ENCODE data around the gene NPDC1.

Gene NPDC1

DNA sequence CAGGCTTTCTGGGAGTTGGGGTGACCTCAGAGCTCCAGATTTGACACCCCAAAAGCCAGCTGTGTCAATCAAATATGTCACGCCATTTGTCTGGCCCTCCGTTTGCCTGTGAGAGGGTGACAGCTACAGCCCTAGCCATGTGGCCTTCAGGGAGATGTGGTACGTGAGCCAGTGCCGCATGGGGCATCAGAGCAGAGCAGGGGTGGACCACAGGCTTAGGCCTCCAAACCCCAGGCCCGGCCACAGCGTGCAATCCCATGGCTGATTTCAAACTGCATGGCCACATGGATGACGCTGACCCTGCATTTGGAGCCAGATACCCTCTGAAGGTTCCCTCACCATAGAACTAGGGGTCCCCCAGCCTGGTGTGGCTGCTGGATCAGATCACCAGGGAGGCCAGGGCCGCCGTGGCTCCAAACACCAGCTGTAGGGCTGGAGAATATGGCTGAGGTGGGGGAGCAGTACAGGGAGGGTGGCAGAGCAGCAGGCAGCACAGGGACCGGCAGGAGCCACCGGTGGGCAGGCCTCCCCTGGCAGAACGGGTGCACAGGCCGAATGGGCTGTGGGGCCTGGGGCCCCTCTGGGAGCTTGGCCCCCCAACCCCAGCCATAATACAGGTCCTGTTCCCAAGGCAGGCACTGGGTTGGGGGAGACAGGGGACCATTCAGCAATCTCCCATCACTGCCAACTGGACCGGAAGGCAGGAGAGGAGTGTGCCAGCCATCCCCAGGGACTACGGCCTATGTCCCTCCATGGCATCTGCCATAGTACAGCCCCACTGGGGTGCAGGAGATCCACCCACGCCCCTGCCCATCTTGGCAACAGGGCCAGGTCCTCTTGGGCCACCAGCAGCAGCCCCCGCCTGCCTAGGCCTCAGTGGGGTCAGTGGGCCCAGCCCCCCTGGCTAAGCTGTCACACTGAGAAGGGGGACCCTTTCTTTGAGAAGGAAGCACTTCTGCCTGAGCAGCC, 22.8 kb upstream of the NPDC1 start:
- Histone ChIP-seq H3K27me3 (replicated peaks in 2 of 5; ENCODE audit: control insufficient read depth in 4 of 5, insufficient read depth in 5 of 5, low read length in 4 of 5) (no peaks in the 10 kb centered on the region), H3K4me1 (ENCODE audit: control extremely low read depth in 1 of 4, control insufficient read depth in 4 of 4, insufficient read depth in 4 of 4, low read length in 3 of 4) (peaks cover 0 to 44% (median 30%) of the 10 kb centered on the region in 4 experiments), H3K4me3 (ENCODE audit: control insufficient read depth in 1 of 7, extremely low read depth in 1 of 7, insufficient read depth in 4 of 7, low read depth in 2 of 7, low read length in 6 of 7) (peak overlapping the region in 5 of 7 experiments; percentile 23 to 75 (median 69)), H3K27ac (ENCODE audit: insufficient read depth in 1 of 2, low read depth in 1 of 2, low read length in 2 of 2, poor library complexity in 1 of 2, severe bottlenecking in 2 of 2) (no peak overlapping the region), H3K36me3 (ENCODE audit: control insufficient read depth in 4 of 4, insufficient read depth in 4 of 4, low read length in 3 of 4) (peaks cover 0 to 25% (median 4%) of the 10 kb centered on the region in 4 experiments), H3K9me3 (ENCODE audit: control extremely low read depth in 1 of 5, control insufficient read depth in 4 of 5, insufficient read depth in 2 of 5, low read depth in 1 of 5, low read length in 4 of 5) (no peaks in the 10 kb centered on the region)
- POLR2A ChIA-PET = no interaction called here
- 96% methylated on average over 10 of the region's 17 CpGs for WGBS (ENCODE audit: insufficient coverage)
- no peak for DNase-seq
- CTCF ChIA-PET = interaction anchor here (0.9 to 8.9 kb wide), 21 partner anchors 8 to 275 kb away, joined by 3 to 76 read pairs (median 6); partner anchors contain the start of genes ABCA2, MAN1B1, NPDC1 and RNF224

- H3K27ac ChIP-seq (ENCODE audit: insufficient read depth in 1 of 2, low read depth in 1 of 2, low read length in 2 of 2, poor library complexity in 1 of 2, severe bottlenecking in 2 of 2) = no peak overlapping the region
- no peaks in the 10 kb centered on the region for H3K27me3 ChIP-seq (replicated peaks in 2 of 5; ENCODE audit: control insufficient read depth in 4 of 5, insufficient read depth in 5 of 5, low read length in 4 of 5)
- H3K4me3 ChIP-seq (ENCODE audit: control insufficient read depth in 1 of 7, extremely low read depth in 1 of 7, insufficient read depth in 4 of 7, low read depth in 2 of 7, low read length in 6 of 7) = no peak overlapping the region
- H3K4me1 ChIP-seq (ENCODE audit: control extremely low read depth in 1 of 4, control insufficient read depth in 4 of 4, insufficient read depth in 4 of 4, low read length in 3 of 4) = peaks cover 0 to 37% (median 30%) of the 10 kb centered on the region in 4 experiments
- POLR2A ChIA-PET = no interaction called here
- DNase-seq = peak; percentile 93 to 96 (median 94)
- H3K9me3 ChIP-seq (ENCODE audit: control extremely low read depth in 1 of 5, control insufficient read depth in 4 of 5, insufficient read depth in 2 of 5, low read depth in 1 of 5, low read length in 4 of 5) = no peaks in the 10 kb centered on the region
- peaks cover 0 to 26% (median 4%) of the 10 kb centered on the region in 4 experiments for H3K36me3 ChIP-seq (ENCODE audit: control insufficient read depth in 4 of 4, insufficient read depth in 4 of 4, low read length in 3 of 4)
- WGBS (ENCODE audit: insufficient coverage) = 60% methylated on average over 12 of the region's 12 CpGs
- CTCF ChIA-PET = interaction anchor here (0.6 to 8.9 kb wide), 19 partner anchors 9 to 274 kb away, joined by 3 to 76 read pairs (median 4); partner anchors contain the start of genes ABCA2, MAN1B1, NPDC1 and RNF224
Measured at GRCh38 chr9:137067860-137068538, 22.0 kb upstream of the NPDC1 start.

DNA sequence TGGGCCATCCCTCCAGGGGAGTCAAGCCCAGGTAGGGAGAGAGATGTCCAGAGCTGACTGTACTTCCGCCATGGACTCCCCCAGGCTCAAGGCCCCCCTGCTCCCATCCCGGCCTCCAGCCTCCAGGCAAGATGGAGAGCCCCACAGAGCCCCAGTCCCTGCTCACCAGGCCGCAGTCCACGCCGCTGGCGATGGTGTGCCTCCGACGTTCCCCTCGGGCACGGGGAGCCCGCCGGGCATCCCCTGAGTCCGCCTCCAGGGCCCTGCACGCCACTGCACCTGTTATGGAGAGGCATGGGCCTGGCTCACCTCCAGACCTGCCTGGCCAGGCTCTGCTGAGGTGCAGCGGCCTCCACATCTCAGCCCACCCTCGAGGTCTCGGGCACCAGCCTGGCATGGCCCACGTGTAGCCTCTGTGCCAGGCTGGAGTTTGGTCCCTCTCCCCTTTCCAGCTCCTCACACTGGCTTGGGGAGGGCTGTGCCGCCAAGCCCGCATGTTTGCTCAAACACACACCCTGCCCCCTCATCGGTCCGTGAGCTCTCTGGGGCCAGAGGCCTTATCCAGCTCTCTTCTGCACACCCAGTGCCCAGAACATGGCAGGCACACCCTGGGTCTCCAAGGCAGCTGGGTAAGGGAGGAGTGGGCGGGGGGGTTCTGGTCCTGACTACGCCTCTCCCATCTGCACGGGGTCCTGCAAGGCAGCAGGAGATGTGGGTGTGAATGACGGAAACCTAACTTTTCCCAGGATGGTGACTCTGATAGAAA, 20.3 kb upstream of the NPDC1 start:
- Histone ChIP-seq H3K4me1 (ENCODE audit: control extremely low read depth in 1 of 4, control insufficient read depth in 4 of 4, insufficient read depth in 4 of 4, low read length in 3 of 4) (peaks cover 0 to 28% (median 26%) of the 10 kb centered on the region in 4 experiments), H3K9me3 (ENCODE audit: control extremely low read depth in 1 of 5, control insufficient read depth in 4 of 5, insufficient read depth in 2 of 5, low read depth in 1 of 5, low read length in 4 of 5) (no peaks in the 10 kb centered on the region), H3K27me3 (replicated peaks in 2 of 5; ENCODE audit: control insufficient read depth in 4 of 5, insufficient read depth in 5 of 5, low read length in 4 of 5) (no peaks in the 10 kb centered on the region), H3K27ac (ENCODE audit: insufficient read depth in 1 of 2, low read depth in 1 of 2, low read length in 2 of 2, poor library complexity in 1 of 2, severe bottlenecking in 2 of 2) (no peak overlapping the region), H3K4me3 (ENCODE audit: control insufficient read depth in 1 of 7, extremely low read depth in 1 of 7, insufficient read depth in 4 of 7, low read depth in 2 of 7, low read length in 6 of 7) (no peak overlapping the region), H3K36me3 (ENCODE audit: control insufficient read depth in 4 of 4, insufficient read depth in 4 of 4, low read length in 3 of 4) (peaks cover 0 to 26% (median 4%) of the 10 kb centered on the region in 4 experiments)
- POLR2A ChIA-PET = no interaction called here
- DNase-seq = no peak
- WGBS (ENCODE audit: insufficient coverage) = 94% methylated on average over 21 of the region's 26 CpGs
- CTCF ChIA-PET = interaction anchor here (1.0 to 8.9 kb wide), 11 partner anchors 8 to 280 kb away, joined by 3 to 76 read pairs (median 8); partner anchors contain the start of genes ABCA2, MAN1B1, NPDC1 and UAP1L1

GRCh38 chr9:137065336-137065967, 19.5 kb upstream of the NPDC1 start:
- CTCF ChIA-PET = interaction anchor here (1.1 to 8.9 kb wide), 11 partner anchors 8 to 279 kb away, joined by 3 to 76 read pairs (median 8); partner anchors contain the start of genes ABCA2, MAN1B1, NPDC1 and UAP1L1

GRCh38 chr9:137064880-137065164, 18.8 kb upstream of the NPDC1 start:
- no peaks in the 10 kb centered on the region for H3K27me3 ChIP-seq (replicated peaks in 2 of 5; ENCODE audit: control insufficient read depth in 4 of 5, insufficient read depth in 5 of 5, low read length in 4 of 5)
- peaks cover 0 to 26% (median 4%) of the 10 kb centered on the region in 4 experiments for H3K36me3 ChIP-seq (ENCODE audit: control insufficient read depth in 4 of 4, insufficient read depth in 4 of 4, low read length in 3 of 4)
- ChIA-PET CTCF (interaction anchor here (1.0 to 8.9 kb wide), 10 partner anchors 7 to 279 kb away, joined by 3 to 76 read pairs (median 8); partner anchors contain the start of genes NPDC1 and UAP1L1), POLR2A (no interaction called here)
- no peak overlapping the region for H3K4me3 ChIP-seq (ENCODE audit: control insufficient read depth in 1 of 7, extremely low read depth in 1 of 7, insufficient read depth in 4 of 7, low read depth in 2 of 7, low read length in 6 of 7)
- H3K27ac ChIP-seq (ENCODE audit: insufficient read depth in 1 of 2, low read depth in 1 of 2, low read length in 2 of 2, poor library complexity in 1 of 2, severe bottlenecking in 2 of 2) = no peak overlapping the region
- 95% methylated on average over 12 of the region's 12 CpGs for WGBS (ENCODE audit: insufficient coverage)
- no peaks in the 10 kb centered on the region for H3K9me3 ChIP-seq (ENCODE audit: control extremely low read depth in 1 of 5, control insufficient read depth in 4 of 5, insufficient read depth in 2 of 5, low read depth in 1 of 5, low read length in 4 of 5)
- DNase-seq = no peak
- peaks cover 0 to 27% (median 14%) of the 10 kb centered on the region in 4 experiments for H3K4me1 ChIP-seq (ENCODE audit: control extremely low read depth in 1 of 4, control insufficient read depth in 4 of 4, insufficient read depth in 4 of 4, low read length in 3 of 4)

More at GRCh38 chr9:137065336-137065967, 19.5 kb upstream of the NPDC1 start:
- Histone ChIP-seq H3K36me3 (ENCODE audit: control insufficient read depth in 4 of 4, insufficient read depth in 4 of 4, low read length in 3 of 4) (peaks cover 0 to 26% (median 4%) of the 10 kb centered on the region in 4 experiments), H3K4me1 (ENCODE audit: control extremely low read depth in 1 of 4, control insufficient read depth in 4 of 4, insufficient read depth in 4 of 4, low read length in 3 of 4) (peaks cover 0 to 24% (median 19%) of the 10 kb centered on the region in 4 experiments), H3K9me3 (ENCODE audit: control extremely low read depth in 1 of 5, control insufficient read depth in 4 of 5, insufficient read depth in 2 of 5, low read depth in 1 of 5, low read length in 4 of 5) (no peaks in the 10 kb centered on the region), H3K27me3 (replicated peaks in 2 of 5; ENCODE audit: control insufficient read depth in 4 of 5, insufficient read depth in 5 of 5, low read length in 4 of 5) (no peaks in the 10 kb centered on the region), H3K27ac (ENCODE audit: insufficient read depth in 1 of 2, low read depth in 1 of 2, low read length in 2 of 2, poor library complexity in 1 of 2, severe bottlenecking in 2 of 2) (no peak overlapping the region), H3K4me3 (ENCODE audit: control insufficient read depth in 1 of 7, extremely low read depth in 1 of 7, insufficient read depth in 4 of 7, low read depth in 2 of 7, low read length in 6 of 7) (no peak overlapping the region)
- POLR2A ChIA-PET = no interaction called here
- WGBS (ENCODE audit: insufficient coverage) = 96% methylated on average over 21 of the region's 23 CpGs
- no peak for DNase-seq

Data from common myeloid progenitor, CD34-positive (primary cell).